GM21423 (cell line): ENCODE data around the gene ANKRD40CL.
"Not testable (repeated sequence)": the region's sequence is repeated elsewhere in the genome, so short reads cannot be mapped to it uniquely, and the experiment has no call there.

ENCODE experiments used
- ATAC-seq: cut with Tn5 transposase; IDR thresholded peaks from one replicate; pipeline ENCODE4 v1.9.1; 2021; ENCODE audit warnings: mild to moderate bottlenecking, moderate library complexity; ENCODE audit not compliant: unreplicated experiment

Gene ANKRD40CL

GRCh38 chr17:50763716-50764475 lies 3.4 kb downstream of the ANKRD40CL start:
- ATAC-seq: no peak

- no peak for ATAC-seq
These were observed 5.1 kb downstream of the ANKRD40CL start for GRCh38 chr17:50762177-50762576.

GRCh38 chr17:50758989-50759544 lies 8.3 kb downstream of the ANKRD40CL start:
- ATAC-seq: no peak

- ATAC-seq: no peak
These were observed 8.8 kb downstream of the ANKRD40CL start for GRCh38 chr17:50758524-50758923.

- no peak for ATAC-seq
These were observed 12.8 kb downstream of the ANKRD40CL start for GRCh38 chr17:50754521-50754920.

- ATAC-seq: no peak
These were observed 18.1 kb downstream of the ANKRD40CL start for GRCh38 chr17:50749245-50749644.

GRCh38 chr17:50745631-50746030 lies 21.7 kb downstream of the ANKRD40CL start:
- ATAC-seq: no peak

- no peak for ATAC-seq
These were observed 28.2 kb downstream of the ANKRD40CL start for GRCh38 chr17:50739098-50739497.

GRCh38 chr17:50737118-50737698 lies 30.1 kb downstream of the ANKRD40CL start:
- ATAC-seq: no peak

GRCh38 chr17:50735287-50735686 lies 32.0 kb downstream of the ANKRD40CL start:
- no peak for ATAC-seq

- no peak for ATAC-seq
These were observed 35.5 kb downstream of the ANKRD40CL start for GRCh38 chr17:50731575-50732460.

- ATAC-seq: no peak
These were observed 38.2 kb downstream of the ANKRD40CL start for GRCh38 chr17:50728881-50729765.

- ATAC-seq: no peak
These were observed 39.2 kb downstream of the ANKRD40CL start for GRCh38 chr17:50728112-50728429.

- no peak for ATAC-seq
These were observed 41.3 kb downstream of the ANKRD40CL start for GRCh38 chr17:50725769-50726655.

GRCh38 chr17:50724622-50725021 lies 42.7 kb downstream of the ANKRD40CL start:
- not testable (repeated sequence) for ATAC-seq

GRCh38 chr17:50722746-50723145 lies 44.6 kb downstream of the ANKRD40CL start:
- ATAC-seq: no peak

GRCh38 chr17:50721194-50722010 lies 45.9 kb downstream of the ANKRD40CL start:
- ATAC-seq: no peak

- ATAC-seq: no peak
These were observed 47.2 kb downstream of the ANKRD40CL start for GRCh38 chr17:50719924-50720794.
